Breast epithelium (tissue), 3 donors: ENCODE measurements around the gene FAM169A.

ENCODE experiments used
- CTCF ChIP-seq, 3 donors: fragments of 450-650 bp; IDR thresholded peaks; one replicate each; pipeline ENCODE4 v1.5.1; 2016 to 2017; ENCODE audit warnings: antibody characterized with exemption in 3 of 3, mild to moderate bottlenecking in 3 of 3, moderate library complexity in 3 of 3
- POLR2A ChIP-seq: fragments of 450-650 bp; IDR thresholded peaks from one replicate; pipeline ENCODE4 v1.6.1; 2016; ENCODE audit warnings: antibody characterized with exemption, mild to moderate bottlenecking, moderate library complexity
- POLR2AphosphoS5 ChIP-seq, 3 donors: sonication (generic); formaldehyde crosslinking; IDR thresholded peaks; one replicate each; pipeline ENCODE4 v1.6.1; 2017; ENCODE audit warnings: antibody characterized with exemption in 3 of 3

- TF ChIP-seq CTCF (IDR thresholded peaks at IDR 0.05) (no peak), POLR2A (no peak), POLR2AphosphoS5 (IDR thresholded peaks at IDR 0.05) (no peak)
Observed at GRCh38 chr5:74865256-74865803, 857 bp downstream of the FAM169A start.
